HG03354 (cell line): ENCODE results near the gene CLDN19.

Experiments
- ATAC-seq: cut with Tn5 transposase; IDR thresholded peaks from one replicate; pipeline ENCODE4 v1.9.1; 2021; ENCODE audit warnings: mild to moderate bottlenecking; ENCODE audit not compliant: unreplicated experiment, poor library complexity, severe bottlenecking

Gene CLDN19

GRCh38 chr1:42739753-42740700, at the start of gene CLDN19:
Gene CLDN19, minus strand, starts transcription at chr1:42740236. Its CDS starts 173 bp downstream, at chr1:42740063.
- no peak for ATAC-seq

- ATAC-seq = no peak
Measured at GRCh38 chr1:42788021-42788420, 48.0 kb upstream of the CLDN19 start.

GRCh38 chr1:42786097-42786496, 46.1 kb upstream of the CLDN19 start:
- ATAC-seq = no peak

GRCh38 chr1:42784946-42785693, 45.1 kb upstream of the CLDN19 start, which contains the start of gene TMEM269:
Gene TMEM269, plus strand, starts transcription at chr1:42784991. Its CDS starts 4,903 bp downstream, at chr1:42789894.
- ATAC-seq = no peak

GRCh38 chr1:42784547-42784945, 44.5 kb upstream of the CLDN19 start:
- no peak for ATAC-seq

- ATAC-seq = no peak
Measured at GRCh38 chr1:42783092-42783491, 43.1 kb upstream of the CLDN19 start.

GRCh38 chr1:42780176-42780575, 40.1 kb upstream of the CLDN19 start:
- no peak for ATAC-seq

- ATAC-seq = no peak
Measured at GRCh38 chr1:42779725-42780124, 39.7 kb upstream of the CLDN19 start.

- no peak for ATAC-seq
Measured at GRCh38 chr1:42777852-42778251, 37.8 kb upstream of the CLDN19 start.

GRCh38 chr1:42776502-42776901, 36.5 kb upstream of the CLDN19 start:
- ATAC-seq = no peak

GRCh38 chr1:42774928-42775526, 35.0 kb upstream of the CLDN19 start:
- ATAC-seq = no peak

- no peak for ATAC-seq
Measured at GRCh38 chr1:42773420-42773819, 33.4 kb upstream of the CLDN19 start.

GRCh38 chr1:42769811-42770210, 29.8 kb upstream of the CLDN19 start:
- no peak for ATAC-seq

- no peak for ATAC-seq
Measured at GRCh38 chr1:42768172-42768571, 28.1 kb upstream of the CLDN19 start.

- peak; percentile 32 for ATAC-seq
Measured at GRCh38 chr1:42767510-42768000, 27.5 kb upstream of the CLDN19 start.

- peak; percentile 89 for ATAC-seq
Measured at GRCh38 chr1:42766741-42767509, 26.9 kb upstream of the CLDN19 start, which contains the start of the genes C1orf50 and P3H1. Gene C1orf50, plus strand, starts transcription at chr1:42767249. Its CDS starts 63 bp downstream, at chr1:42767312. Gene P3H1, minus strand, starts transcription at chr1:42767028. Its CDS starts 57 bp downstream, at chr1:42766971.

GRCh38 chr1:42765832-42766740, 26.1 kb upstream of the CLDN19 start:
- peak; percentile 32 for ATAC-seq

- no peak for ATAC-seq
Measured at GRCh38 chr1:42765269-42765668, 25.2 kb upstream of the CLDN19 start.
